MG63 (cell line): ENCODE measurements around the gene HYAL2. TPM values are rescaled to one million over a fixed set of nuclear protein-coding genes. Genes with fewer than 3 reads are reported as not detected.
A peak's percentile ranks its signal among the peaks of the same experiment; 100 is the strongest.
"Not testable (repeated sequence)": the region's sequence is repeated elsewhere in the genome, so short reads cannot be mapped to it uniquely, and the experiment has no call there.

ENCODE experiments used
- DNase-seq: peaks from one replicate; pipeline ENCODE4 v3.0.0-alpha.2; 2020
- H3K27me3 ChIP-seq: fragments of 250-450 bp; sonication (Bioruptor Pico); 2 replicates; pipeline ENCODE4 v1.5.1; 2020; ENCODE audit warnings: mild to moderate bottlenecking, moderate library complexity
- H3K36me3 ChIP-seq: fragments of 250-450 bp; sonication (Bioruptor Pico); 2 replicates; pipeline ENCODE4 v1.5.1; 2020; ENCODE audit warnings: mild to moderate bottlenecking, moderate library complexity
- H3K4me3 ChIP-seq: fragments of 250-450 bp; sonication (Bioruptor Pico); 2 replicates; pipeline ENCODE4 v1.5.1; 2020; ENCODE audit warnings: mild to moderate bottlenecking, moderate library complexity
- H3K9me3 ChIP-seq: fragments of 250-450 bp; sonication (Bioruptor Pico); 2 replicates; pipeline ENCODE4 v1.5.1; 2020; ENCODE audit warnings: mild to moderate bottlenecking, moderate library complexity
- total RNA-seq: library from RNA; depleted of rRNA; stranded (reverse); fragments of >200 nt; shearing (Covaris generic); gene quantifications from 2 replicates; pipeline ENCODE4 v1.2.3, GENCODE V29; 2014; ENCODE audit warnings: low replicate concordance

Gene HYAL2
- total RNA-seq, 1 experiment from 2014 or later = 30.7 TPM

DNA sequence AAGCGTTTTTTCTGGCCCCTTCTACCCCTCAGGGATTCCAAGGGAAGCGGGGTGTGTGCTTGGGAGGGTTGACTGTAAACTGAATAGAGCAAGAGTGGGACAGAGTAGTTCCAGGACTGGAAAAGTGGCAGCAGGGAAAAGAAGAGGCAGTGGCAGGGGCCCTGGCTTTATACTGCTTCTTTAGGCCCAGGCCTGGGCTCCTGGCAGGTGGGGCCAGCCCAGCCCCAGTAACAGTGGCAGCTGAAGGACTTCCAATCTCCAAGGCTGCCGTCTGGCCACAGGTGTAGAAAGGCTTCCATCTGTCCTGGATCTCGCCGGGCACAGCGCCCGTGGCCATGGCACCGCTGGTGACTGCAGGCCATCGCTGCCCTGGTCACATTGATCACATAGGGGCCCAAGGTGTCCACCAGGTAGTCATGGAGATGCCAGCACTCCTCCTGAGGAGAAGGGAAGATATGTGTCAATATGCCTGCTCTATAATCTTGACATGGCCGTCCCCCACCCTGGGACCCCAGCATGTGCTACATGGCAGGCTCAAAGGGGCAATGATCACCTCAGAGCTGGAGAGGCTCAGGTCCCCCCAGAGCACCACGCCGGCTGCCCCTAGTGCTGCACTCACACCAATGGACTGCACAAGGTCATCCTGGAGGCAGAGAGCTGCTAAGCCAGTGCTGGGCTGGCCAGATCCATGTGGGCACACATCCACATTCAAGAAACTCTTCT, 29.3 kb downstream of the HYAL2 start:
- H3K9me3 ChIP-seq = no peaks in the 10 kb centered on the region
- no peaks in the 10 kb centered on the region for H3K27me3 ChIP-seq
- H3K36me3 ChIP-seq = peaks cover 14% of the 10 kb centered on the region
- no peak for DNase-seq
- peak overlapping the region; percentile 87 for H3K4me3 ChIP-seq

DNA sequence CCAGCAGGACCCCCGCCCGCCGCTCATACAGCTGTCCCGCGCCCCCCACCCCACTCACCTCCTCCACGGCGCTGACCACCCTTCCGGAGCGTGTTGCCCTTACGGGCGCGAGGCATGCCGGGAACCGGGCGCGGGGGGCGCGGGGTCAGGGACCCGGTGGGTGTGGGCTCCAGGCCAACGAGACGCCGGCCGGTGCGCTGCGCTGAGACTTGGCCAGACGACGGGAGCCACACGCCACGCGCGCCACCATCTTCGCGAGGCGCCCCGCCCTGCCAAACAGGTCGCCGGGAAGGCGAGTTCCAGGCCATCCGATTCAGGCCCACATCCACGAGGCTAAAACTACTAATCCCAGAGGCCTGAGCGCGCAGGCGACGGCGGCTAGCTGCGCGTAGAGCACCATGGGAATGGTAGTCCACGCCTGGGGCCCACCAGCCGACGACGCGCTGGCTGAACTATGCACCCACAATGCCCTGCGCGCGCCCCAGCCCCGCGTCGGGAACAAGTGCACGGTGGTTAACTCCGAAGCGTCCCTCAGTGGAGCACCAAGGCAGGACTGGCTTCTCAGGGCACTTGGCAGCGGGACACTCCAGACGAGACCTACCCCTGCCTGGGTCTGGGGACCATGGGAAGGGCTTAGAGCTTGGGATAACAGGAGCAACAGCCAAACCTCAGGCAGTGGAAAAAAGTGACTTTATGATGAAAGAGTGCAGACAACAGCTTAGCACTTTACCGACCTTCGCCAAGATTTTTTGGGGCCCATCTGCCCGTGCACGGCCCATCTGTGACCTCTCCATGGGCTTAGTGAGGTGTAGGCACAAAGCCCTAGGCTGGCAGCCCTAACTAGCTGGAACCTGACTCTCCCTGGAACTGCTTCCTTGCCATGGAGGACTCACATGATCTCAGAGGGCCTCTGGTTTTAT, 30.1 kb downstream of the HYAL2 start, which contains the start of gene IFRD2:
IFRD2 (minus strand) TSS at position 271 of the 920 bp plus-strand sequence; CDS start at position 116, 155 bp downstream.
- DNase-seq = peak; percentile 96
- H3K27me3 ChIP-seq = no peaks in the 10 kb centered on the region
- H3K9me3 ChIP-seq = no peaks in the 10 kb centered on the region
- H3K36me3 ChIP-seq = peaks cover 14% of the 10 kb centered on the region
- peak within 1 kb of the TSS; percentile 87 for H3K4me3 ChIP-seq

DNA sequence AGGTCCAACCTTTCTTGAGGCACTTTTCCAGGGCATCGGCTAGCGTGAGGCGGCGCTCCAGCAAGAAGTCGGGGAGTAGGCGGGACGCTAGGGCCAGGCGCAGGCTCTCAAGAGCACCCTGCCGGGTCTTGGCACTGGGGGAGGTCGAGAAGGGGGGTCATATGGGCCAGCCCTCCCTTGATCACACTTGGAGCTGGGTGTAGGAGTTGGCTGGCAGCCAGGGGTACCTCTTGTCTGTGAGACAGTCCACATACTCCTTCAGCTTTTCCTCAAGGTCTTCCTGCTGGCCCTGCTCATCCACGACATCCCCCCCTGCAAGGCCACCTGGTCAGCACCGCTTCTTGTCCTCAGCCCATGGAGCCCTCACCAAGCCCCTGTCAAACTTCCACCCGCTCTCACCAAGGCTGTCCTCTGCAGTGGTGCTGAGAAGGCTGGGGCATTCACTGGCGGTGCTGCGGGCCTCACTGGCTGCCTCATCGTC, 32.3 kb downstream of the HYAL2 start:
- Histone ChIP-seq H3K9me3 (no peaks in the 10 kb centered on the region), H3K4me3 (no peak overlapping the region), H3K36me3 (peaks cover 14% of the 10 kb centered on the region), H3K27me3 (no peaks in the 10 kb centered on the region)
- DNase-seq = no peak

DNA sequence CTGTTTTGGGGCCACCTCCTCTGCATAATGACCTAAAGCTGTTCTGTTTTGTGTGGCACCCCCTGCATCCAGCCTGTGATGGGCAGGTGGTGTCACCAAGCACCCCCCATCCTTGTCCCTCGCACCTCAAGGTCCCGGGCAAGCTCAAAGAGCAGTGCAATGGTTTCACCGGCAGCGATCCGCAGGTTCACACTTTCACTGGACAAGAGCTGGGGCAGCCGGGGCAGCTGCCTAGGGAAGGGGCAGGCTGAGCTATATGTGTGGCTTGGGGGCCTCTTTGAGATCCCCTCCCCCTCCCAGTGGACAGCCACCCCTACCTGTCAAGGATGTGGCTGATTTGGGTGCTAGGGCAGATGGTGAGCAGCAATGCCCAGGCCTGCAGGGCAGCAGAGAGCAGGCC, 33.4 kb downstream of the HYAL2 start:
- no peaks in the 10 kb centered on the region for H3K27me3 ChIP-seq
- H3K36me3 ChIP-seq = peaks cover 14% of the 10 kb centered on the region
- no peak for DNase-seq
- H3K4me3 ChIP-seq = no peak overlapping the region
- no peaks in the 10 kb centered on the region for H3K9me3 ChIP-seq

DNA sequence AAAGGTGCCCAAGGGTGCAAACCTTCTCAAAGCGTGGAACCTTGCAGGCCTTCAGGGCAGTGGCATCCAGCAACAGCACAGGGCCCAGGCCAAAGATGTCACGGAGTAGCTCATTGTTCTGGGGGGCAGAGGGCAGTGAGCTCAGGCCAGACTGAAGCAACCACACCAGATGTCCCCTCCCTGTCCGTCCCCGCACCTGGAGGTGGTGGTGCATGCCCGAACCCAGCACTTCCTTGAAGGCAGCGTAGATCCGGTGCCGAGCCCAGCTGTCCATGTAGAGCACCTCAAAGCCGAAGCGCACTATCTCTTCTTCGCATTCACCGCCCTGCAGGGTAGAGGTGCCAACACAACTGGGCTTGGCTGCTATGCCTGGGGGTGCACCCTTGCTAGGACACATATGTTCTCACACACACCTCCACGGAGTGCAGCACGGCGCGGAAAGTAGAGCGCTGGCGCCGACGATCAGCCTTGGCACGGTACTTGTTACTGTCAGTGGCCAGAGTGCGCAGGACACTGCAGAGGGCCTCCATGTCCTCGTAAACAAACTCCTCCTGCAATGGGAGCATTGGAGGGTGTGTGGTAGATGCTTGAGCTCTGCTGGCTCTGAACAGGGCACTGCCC, 34.0 kb downstream of the HYAL2 start:
- Histone ChIP-seq H3K9me3 (no peaks in the 10 kb centered on the region), H3K4me3 (no peak overlapping the region), H3K36me3 (peaks cover 14% of the 10 kb centered on the region), H3K27me3 (no peaks in the 10 kb centered on the region)
- no peak for DNase-seq

DNA sequence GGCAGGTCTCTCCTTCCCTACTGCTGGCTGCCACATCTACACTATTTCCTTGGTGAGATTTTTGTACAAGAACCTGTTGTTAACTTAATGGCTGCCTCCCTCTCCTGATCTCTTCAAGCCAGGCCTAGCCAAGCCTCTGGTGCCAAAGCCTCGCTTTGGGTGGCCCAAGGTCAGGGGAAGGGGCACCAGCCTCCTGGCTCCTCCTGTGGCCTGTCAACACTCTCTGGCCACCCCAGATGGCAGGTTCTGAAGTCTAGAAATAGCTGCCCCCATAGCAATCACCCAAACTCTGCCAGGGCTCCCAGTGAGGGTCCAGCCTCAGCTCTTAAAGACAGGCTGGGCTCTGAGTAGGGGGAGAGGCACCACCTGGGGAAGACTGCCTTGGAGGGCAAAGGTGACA, 35.3 kb downstream of the HYAL2 start:
- Histone ChIP-seq H3K27me3 (no peaks in the 10 kb centered on the region), H3K36me3 (peaks cover 14% of the 10 kb centered on the region), H3K4me3 (no peak overlapping the region), H3K9me3 (no peaks in the 10 kb centered on the region)
- no peak for DNase-seq

DNA sequence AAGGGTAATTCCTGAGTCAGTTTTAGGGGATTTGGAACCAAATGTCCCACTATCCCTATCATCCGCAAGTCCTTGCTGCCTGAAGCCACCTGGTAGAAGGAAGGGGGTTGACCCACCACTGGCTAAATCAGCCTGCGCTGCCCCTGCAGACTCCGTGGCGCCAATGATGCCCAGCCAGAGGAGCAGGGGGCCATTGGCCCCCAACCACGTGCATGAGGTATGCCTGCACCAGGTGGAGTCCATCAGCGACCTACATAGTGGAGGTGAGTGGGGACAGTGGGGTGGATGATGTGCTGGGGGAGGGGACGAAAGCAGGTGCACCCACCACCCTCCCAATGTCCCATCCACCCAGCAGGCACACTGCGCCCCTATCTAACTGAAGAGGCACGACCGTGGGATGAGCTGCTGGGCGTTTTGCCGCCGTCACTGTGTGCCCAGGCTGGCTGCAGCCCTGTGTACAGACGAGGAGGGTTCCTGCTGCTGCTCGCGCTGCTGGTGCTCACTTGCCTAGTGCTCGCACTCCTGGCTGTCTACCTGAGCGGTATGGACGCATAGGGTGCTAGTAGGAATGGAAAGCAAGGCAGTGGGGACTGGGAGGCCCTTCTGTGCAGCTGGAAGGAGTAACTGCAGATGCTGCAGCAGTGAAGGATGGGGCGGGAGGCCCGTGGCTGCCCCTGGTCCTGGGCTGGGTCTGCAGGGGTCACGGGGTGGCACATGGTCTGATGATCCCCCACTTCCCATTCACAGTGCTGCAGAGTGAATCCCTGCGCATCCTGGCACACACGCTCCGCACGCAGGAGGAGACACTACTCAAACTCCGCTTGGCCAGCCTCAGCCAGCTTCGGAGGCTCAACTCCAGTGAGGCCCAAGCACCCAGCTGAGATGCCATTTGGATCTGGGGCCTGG, 36.0 kb downstream of the HYAL2 start:
- DNase-seq = no peak
- Histone ChIP-seq H3K27me3 (no peaks in the 10 kb centered on the region), H3K9me3 (no peaks in the 10 kb centered on the region), H3K4me3 (no peak overlapping the region), H3K36me3 (peaks cover 14% of the 10 kb centered on the region)

DNA sequence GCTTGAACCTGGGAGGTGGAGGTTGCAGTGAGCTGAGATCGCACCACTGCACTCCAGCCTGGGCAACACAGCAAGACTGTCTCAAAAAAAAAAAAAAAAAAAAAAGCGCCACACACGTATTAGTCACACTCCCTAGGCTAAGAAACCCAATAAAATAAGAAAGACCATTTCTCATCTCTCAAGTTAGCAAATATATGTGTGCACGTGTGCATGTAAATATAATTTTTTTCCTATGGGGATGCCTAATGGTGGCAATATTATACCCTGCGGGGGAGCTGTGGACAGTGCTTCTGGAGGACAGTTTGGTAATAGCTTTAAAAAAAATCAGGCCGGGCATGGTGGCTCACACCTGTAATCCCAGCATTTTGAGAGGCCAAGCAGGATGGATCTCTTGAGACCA, 38.4 kb downstream of the HYAL2 start:
- H3K4me3 ChIP-seq, H3K27me3 ChIP-seq: not testable (repeated sequence)

DNA sequence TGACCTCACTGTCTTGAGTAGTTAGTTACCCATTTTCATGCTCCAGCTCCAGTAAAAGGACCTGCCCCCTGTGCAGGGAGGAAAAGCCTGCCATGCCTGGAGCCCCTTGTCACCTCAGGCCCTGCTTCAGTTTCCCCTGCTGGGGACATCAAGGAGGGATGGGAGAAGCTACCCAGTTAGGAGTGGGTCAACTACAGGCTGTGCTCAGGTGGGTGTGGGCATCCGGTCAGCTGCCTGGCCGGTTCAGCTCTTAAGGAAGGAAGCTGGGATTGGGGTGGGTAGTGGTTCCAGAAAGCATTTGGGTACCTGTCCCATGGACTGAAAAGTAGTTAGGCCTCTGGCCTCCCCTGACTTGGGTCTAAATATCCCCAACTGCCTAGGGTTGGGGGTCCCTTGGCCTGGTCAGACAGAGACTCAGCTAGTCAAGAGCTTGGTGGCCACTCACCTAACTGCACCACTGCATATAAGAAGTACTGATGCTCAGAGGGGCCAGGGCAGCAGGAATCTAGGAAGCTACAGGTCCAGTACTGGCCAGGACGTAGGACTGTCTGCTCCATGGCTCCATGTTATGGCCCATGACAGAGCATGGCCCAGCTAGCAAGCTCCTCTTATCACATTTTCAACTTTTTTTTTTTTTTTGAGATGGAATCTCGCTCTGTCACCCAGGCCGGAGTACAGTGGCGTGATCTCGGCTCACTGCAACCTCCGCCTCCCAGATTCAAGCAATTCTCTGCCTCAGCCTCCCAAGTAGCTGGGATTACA, 43.1 kb downstream of the HYAL2 start:
- Histone ChIP-seq H3K9me3 (no peaks in the 10 kb centered on the region), H3K36me3 (no peaks in the 10 kb centered on the region), H3K27me3 (no peaks in the 10 kb centered on the region), H3K4me3 (no peak overlapping the region)
- no peak for DNase-seq

More for the DNA sequence above, 38.4 kb downstream of the HYAL2 start:
- not testable (repeated sequence) for DNase-seq, H3K36me3 ChIP-seq, H3K9me3 ChIP-seq

DNA sequence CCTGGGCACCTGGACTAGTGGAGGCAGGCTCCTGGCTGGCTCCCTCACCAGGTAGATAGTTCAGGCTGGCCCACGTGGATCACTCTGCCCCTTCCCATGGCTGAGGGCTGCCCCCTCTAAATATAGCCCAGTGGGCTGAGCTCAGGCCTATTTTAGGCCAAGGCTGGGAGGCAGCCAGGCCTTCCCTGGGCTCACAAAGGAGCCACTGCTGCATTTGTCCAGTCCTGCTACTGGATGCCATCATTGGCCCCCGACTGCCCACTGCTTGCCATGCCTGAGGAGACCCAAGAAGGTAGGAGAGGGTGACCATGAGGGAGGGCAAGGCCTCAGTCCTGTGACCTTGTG, 43.7 kb downstream of the HYAL2 start, which contains the start of gene LSMEM2:
LSMEM2 (plus strand) TSS at position 208 of the 345 bp plus-strand sequence; CDS start at position 235, 27 bp downstream.
- no peak for DNase-seq
- Histone ChIP-seq H3K27me3 (no peaks in the 10 kb centered on the region), H3K36me3 (no peaks in the 10 kb centered on the region), H3K9me3 (no peaks in the 10 kb centered on the region), H3K4me3 (no peak within 1 kb of the TSS)

DNA sequence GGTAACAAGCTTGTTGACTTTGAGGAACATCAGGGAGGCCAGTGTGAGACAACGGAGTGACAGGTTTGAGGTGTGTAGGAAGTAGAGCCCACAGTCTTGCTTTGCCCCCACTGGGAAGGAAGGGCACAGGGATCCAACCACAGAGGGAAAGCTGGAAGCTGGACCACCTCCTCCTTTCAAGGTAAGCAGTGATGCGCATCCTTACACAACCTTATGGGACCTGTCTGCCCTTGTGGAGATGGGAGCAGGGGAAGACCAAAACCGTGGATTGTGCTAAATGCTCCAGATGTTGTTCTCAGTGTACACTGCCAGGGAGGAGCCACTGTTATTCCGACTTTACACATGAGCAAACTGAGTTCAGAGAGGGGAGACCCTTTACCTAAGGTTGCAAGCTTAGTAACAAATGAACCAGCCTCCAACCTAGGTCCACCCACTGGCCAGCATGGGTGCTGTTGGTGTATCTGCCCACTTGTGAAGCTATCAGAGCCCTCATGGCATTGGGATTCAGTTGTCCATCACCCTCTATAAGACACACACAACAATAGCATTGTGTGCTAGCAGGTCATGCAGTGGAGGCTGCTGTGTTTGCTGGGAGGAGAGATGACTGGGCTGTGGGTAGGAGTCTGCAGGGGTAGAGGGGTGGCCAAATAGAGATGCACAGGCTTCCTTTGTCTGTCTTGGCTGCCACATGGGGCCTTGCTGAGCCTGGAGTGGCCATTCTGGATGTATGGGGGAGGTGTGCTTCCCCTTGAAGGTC, 44.2 kb downstream of the HYAL2 start:
- Histone ChIP-seq H3K9me3 (no peaks in the 10 kb centered on the region), H3K27me3 (no peaks in the 10 kb centered on the region), H3K4me3 (no peak overlapping the region), H3K36me3 (no peaks in the 10 kb centered on the region)
- DNase-seq = no peak

DNA sequence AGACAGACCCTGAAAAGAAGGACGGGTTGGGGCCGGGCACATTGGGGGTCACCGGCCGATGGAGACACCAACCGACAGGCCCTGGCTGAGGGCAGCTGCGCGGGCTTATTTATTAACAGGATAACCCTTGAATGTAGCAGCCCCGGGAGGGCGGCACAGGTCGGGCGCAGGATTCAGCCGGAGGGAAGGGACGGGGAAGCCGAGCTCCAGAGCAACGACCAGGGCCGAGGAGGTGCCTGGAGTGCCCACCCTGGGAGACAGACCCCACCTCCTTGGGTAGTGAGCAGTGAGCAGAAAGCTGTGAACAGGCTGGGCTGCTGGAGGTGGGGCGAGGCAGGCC, 45.8 kb downstream of the HYAL2 start:
- H3K36me3 ChIP-seq = no peaks in the 10 kb centered on the region
- DNase-seq = no peak

DNA sequence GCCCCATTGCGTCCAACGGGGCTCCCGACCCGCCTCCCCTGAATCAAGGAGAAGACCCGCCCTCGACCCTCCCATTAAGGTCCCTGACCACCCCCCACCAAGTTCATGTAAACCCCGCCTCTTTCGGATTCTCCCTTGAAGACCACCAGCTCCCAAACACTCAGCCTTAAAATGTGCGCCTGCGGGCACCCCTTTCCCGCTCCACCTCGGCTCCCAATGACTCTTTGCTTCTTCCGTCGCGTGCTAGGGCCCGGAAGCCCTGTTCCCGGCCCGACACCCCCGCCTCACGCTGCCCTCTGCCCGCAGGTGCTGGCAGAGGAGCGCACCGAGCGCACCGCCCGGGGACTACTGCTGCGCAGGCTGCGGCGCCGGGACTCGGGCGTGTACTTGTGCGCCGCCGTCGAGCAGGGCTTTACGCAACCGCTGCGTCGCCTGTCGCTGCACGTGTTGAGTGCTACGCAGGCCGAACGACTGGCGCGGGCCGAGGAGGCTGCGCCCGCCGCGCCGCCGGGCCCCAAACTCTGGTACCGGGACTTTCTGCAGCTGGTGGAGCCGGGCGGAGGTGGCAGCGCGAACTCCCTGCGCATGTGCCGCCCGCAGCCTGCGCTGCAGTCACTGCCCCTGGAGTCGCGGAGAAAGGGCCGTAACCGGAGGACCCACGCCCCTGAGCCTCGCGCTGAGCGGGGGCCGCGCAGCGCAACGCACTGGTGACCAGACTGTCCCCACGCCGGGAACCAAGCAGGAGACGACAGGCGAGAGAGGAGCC, 46.4 kb downstream of the HYAL2 start:
- H3K36me3 ChIP-seq = no peaks in the 10 kb centered on the region
- DNase-seq = no peak
- H3K27me3 ChIP-seq = no peaks in the 10 kb centered on the region
- H3K4me3 ChIP-seq = no peak overlapping the region
- H3K9me3 ChIP-seq = no peaks in the 10 kb centered on the region

More for the DNA sequence above, 45.8 kb downstream of the HYAL2 start:
- Histone ChIP-seq H3K4me3 (no peak overlapping the region), H3K9me3 (no peaks in the 10 kb centered on the region), H3K27me3 (no peaks in the 10 kb centered on the region)
